TTC549 (cell line): Measurements from ENCODE around the gene TMSB15C.
"Not testable (repeated sequence)": the region's sequence is repeated elsewhere in the genome, so short reads cannot be mapped to it uniquely, and the experiment has no call there.

ENCODE experiments used
- FAIRE-seq: peaks from 2 replicates; lab custom pipeline; 2012; peaks lifted over from hg19 to GRCh38; lab: Jason Lieb, UNC

Gene TMSB15C

DNA sequence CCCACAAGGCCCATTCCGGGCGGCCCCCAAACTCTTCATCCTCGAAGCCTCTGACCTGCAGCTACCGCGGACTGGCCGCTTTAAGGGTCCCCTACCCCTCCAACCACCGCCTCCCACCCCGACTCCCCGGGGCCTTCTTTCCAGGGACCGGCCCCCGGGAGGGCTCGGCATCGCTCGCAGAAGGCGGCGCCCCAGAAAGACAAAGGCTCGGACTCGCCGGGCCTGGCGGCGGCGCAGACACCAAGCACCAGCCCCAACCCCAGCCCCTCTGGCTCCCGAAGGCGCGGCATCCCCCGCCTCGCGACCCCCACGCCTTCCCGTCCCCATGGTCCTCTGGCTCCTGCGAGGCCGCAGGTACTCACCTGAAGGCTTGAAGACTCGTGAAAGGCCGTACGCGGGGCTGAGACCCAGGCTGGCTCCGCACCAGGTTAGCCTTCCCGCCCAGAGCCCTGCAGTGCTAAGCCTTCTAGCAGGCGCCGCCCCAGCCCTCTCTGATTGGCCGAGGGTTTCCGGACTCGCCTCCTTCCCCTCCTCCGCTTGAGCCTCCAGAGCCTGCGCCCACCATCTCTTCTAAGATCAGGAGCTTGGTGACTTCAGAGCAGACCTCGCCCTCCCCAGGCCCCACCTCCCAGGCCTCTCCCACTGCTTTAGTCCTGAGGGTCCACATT, at the start of gene TMSB15C:
Gene TMSB15C (minus strand): TSS at position 459 of the 668 bp plus-strand sequence.
- not testable (repeated sequence) for FAIRE-seq

DNA sequence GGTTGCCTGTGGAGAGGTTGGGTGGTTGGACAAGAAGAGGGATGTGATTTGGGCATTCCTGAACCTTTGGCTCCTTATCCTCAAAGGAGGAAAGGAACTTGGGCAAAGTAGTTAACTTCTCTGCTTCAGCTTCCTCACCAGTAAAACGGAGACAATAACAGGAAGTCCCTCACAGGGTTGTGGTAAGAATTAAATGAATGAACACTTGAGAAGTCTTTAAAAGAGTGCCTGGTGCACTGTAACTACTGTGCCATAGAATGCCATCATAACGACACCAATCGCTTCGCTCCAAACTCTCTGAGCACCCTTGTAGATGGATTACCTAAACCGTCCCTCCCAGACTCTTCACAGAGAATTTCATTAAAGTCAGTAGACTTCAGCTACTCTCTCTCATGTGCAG, 46.8 kb upstream of the TMSB15C start:
- FAIRE-seq = no peak

DNA sequence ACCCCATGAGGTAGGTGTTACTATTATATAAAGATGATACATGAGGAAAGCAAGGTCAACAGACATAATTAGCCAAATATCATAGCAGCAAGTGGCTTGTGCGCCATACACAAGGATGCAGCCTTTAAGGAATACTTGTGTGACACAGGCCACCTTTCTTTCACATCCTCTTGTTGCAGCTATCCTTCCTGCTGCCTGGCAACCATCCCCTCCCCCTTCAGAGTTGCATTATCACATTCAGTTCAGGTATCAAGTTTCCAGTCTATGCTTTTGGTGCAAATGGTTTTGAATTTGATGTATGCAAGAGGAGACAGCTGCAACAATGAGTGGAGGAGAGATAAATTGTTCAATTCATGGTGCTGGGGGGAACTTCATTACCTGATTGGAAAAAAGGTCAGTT, 42.7 kb upstream of the TMSB15C start:
- FAIRE-seq = no peak

DNA sequence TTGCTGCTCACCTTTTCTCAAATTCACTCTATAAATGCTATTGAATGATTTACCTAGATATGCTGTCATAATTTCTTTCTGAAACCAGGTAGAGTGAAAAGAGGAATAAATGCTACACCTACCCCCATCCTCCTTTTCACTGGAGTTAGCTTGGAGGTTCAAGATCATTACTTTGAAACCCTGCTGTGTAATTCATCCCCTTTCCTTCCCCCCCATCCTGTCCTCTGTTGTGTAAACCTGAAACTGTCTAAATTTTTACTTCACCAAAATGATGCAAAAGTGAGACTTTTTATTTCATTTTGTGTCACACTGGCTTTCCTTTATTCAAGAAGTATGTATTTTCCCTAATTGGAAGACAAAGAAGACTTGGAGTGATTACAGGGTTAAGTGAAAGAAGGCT, 41.7 kb upstream of the TMSB15C start:
- no peak for FAIRE-seq

DNA sequence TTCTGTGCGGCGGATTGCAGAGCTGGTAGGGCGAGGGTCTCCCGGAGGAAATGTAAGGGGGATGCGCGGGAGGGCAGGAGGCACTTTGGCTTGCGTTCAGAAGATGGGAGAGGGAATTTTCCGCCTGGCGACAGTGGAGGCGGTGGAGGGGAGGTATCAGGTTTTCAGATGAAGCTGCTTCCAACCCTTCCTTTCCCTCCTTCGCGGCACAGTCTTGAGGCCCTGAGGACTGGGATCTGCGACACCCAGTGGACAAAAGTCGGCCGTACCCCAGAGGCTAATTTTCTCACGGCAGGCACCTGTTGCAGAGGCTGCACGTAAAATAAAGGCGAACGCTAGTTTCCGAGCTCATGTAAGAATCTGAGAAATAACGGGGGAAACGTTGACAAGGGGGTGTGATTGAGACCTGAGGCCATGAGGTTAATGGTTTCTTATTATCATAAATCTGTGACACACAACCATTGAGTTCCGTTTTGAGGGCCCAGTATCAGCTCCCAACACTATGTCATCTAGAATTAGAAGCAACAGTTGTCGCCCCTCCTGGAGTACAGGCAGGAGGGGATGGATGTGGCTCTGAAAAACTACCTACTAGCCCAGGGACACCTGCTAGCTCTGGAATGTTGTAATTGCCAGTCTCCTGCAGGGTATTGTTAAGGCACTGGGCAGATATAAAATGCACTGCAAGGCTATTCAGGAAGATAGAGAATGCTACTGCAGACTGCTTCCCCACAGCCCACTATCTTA, 37.4 kb upstream of the TMSB15C start:
- FAIRE-seq = no peak

DNA sequence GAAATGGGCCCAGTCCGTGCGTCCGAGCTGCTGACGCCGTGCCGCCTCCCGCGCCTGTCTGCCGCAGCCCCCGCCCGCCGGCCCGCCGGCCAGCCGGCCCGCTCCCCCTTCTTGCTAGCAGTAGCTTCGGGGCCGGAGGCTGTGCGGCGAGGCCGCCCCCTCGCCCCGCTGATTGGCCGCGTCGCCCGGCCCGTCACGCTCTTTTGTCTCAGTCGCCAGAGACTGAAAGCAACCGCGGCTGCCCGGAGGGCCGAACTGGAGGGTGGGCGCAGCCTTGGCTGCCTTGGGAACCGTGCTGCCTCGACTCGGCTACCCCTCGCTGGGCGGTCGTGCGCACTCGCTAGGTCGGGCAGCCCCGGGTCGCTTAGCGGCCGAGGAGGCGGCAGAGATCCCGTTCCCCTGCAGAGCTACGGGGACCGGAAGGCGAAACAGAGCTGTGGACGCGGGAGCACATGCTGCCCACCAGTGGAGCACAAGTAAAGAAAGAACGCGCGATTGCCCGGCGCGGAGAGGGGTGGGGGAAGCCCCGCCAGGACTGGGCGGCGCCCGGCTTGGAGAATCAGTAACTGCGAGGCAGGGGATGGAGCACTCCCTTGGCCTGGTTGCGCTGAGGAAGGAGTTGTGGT, 36.4 kb upstream of the TMSB15C start, which contains the start of gene ZCCHC18:
Gene ZCCHC18 (plus strand): TSS at position 198 of the 626 bp plus-strand sequence. CDS start 1,589 bp downstream, outside the sequence.
- no peak for FAIRE-seq

DNA sequence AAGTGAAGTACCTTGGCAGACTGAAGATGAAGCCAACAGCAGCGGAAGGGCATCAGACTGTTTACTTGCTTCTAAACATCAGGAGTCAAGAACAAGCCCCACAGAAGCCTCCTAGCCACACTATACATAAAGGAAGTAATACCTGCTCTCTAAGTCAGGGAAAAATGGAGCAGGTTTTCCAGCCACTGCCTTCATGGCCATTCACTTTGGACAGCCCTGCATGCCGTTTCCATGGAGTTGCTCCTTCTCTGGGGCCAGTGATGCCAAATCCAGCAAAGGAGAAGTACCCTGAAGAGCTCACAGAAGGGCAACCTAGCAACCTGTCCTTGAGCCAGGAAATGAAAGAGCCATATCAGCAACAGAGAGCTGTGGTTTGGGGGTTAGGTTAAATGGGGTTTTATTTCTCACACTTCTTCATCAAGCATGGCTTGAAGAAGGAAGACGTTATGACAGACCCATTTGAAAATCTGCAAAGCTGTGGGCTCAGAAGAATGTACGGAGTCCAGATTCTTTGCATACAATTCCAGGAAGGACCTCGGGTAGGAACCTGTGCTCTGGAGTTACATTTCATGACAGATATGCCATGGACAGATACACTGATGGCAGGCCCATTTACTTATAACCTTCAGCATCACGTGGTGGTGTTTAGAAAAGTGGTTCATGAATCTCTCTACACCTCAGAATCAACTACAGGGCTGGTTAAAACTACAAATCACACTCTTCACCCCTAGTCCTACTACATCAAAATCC, 34.6 kb upstream of the TMSB15C start:
- not testable (repeated sequence) for FAIRE-seq

DNA sequence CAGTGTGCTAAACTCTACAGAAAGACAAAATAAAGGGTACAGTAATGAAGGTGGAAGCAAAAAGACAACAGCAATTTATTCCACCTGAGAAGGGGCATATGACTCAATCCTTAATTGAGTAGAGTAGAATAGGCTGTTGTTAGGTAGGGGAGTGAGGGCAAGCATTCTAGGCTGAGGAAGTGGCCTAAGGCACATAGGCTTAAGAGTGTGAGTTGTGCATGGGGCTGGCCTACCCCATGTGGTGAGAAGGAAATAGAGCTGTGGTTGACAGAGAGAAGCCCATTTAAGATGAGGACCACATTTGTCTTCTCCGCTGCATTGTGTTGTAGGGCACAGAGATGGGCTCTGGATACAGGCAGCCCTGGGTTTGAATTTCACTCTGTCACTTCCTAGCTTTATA, 32.9 kb upstream of the TMSB15C start:
- FAIRE-seq = no peak

DNA sequence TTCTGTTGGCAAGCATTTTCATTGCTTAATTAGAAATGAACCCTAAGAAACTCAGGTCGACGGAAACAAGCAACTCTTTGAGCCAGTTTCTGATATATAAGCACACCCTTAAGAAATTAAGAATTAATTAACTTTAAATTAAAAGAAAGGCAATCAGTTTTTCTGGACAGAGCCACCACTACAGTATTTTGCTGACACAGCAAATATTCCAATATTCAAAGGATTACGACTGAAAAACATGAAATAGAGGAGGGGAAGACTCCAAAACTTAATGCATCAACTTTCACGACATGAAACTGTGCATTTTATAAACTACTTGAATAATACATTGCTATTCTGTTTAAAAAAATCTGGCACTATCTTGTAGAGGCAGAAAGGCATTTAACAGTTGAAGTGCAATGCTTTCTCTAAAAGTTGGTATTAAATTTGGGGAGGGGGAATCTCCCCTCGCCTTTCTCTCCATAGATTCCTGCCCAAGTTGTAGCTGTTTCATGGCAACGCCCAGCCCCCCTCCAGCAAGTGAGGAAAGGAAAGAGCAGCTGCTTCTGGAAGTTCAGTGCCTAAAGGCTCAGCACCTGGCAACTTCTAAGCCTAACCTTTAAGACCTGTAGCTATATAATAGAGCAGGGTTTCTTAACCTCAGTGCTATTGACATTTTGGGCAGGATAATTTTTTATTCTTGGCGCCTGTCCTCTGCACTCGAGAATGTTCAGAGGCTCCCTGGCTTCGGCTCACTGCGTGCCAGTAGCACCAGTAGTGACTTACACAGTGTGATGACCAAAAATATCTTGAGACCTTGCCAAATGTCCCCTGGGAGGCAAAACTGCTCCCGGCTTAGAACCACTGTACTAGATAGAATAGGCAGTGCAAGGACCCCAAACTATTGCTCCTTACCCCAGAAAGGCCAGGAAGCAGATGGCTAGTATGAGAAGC, 29.6 kb upstream of the TMSB15C start:
- FAIRE-seq = no peak

DNA sequence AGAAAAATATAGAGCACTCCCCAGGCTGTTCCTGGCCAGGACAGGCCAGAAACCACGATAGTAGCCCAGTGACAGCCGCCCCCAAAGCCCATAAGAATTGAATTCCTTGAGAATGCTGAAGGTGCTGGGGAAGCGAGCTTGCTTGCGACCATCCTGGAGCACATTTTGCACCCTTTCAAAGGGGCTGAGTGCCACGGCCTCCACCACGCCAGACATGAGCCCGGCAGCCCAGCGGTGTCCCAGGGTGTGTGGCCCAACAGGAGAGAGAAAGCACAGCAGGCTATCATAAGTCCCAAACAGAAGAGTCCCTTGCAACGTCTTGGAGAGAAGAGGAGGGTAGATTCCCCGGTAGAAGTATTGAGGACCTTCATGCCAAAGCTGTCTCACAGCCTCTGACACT, 28.6 kb upstream of the TMSB15C start:
- FAIRE-seq = no peak

DNA sequence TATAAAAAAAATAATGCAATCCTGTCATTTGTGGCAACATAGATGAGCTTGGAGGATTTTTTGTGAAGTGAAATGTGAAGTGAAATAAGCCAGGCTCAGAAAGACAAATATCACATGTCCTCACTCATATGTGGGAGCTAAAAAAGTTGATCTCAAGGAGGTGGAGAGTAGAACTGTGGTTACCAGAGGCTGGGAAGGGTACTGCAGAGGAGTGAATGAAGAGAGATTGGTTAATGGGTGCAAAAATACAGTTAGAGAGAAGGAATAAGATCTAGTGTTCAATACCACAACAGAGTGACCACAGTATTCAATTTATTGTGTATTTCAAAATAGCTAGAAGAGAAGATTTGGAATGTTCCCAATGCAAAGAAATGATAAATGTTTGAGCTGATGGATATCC, 22.9 kb upstream of the TMSB15C start:
- FAIRE-seq = no peak

DNA sequence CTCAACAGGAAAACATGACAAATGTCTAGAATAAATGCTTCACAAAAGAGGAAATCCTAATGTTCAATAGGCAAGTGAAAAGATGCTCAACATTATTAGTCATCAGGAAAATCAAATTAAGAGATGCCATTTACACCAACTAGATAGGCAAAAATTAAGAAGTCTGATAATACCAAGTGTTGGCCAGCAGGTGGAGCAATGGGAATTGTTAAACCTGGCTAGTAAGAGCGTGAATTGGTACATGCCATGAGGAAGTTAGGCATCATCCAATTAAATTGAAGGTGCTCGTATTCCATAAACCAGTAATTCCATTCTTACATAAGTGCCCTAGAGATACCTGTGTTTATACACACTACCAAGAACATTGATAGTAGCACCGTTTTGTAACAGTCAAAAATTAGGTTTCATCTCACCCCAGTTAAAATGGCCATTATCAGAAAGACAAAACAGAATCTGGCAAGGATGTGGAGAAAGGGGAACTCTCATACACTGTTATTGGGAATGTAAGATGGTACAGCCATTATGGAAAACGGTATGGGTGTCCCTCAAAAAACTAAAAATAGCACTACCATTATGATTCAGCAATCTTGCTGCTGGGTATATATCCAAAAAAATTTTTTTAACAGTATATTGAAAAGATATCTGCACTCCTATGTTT, 22.2 kb upstream of the TMSB15C start:
- FAIRE-seq = peak; percentile 90

DNA sequence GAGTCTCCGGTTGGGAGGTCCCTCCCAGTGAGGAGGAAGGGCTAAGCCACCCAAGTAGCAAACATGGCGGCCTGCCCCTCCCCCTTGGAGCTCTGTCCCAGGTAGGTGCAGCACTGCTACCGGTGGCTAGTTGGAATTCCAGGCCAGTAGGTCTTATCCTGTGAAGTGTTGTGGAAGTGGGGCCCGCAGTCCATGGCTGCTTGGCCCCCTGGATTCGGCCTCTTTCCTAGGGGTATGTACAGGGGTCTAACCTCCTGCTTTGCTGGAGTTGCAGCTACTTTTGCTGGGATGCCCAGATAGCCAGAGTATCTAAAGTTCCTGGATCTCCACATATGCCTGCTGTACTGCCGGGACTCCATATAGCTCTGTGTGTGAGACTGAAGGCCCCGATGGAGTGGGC, 9.9 kb upstream of the TMSB15C start:
- FAIRE-seq = no peak

DNA sequence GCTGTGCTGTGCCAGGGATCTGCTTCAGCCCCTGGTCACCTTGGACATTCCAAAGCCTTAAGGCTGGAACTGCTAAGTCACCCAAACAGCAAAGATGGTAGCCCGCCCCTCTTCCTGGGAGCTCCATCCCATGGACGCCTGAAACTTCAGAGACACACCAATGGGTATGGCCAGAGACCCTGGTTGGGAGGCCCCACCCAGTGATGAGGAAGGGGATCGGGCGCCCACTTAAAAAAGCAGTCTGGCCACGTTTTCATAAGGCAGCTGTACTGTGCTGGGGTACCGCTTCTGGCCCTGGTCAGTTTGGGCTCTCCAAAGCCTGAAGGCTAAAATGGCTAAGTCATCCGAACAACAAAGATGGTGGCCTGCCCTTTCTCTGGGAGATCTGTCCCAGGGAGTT, 9.4 kb upstream of the TMSB15C start:
- FAIRE-seq = no peak

DNA sequence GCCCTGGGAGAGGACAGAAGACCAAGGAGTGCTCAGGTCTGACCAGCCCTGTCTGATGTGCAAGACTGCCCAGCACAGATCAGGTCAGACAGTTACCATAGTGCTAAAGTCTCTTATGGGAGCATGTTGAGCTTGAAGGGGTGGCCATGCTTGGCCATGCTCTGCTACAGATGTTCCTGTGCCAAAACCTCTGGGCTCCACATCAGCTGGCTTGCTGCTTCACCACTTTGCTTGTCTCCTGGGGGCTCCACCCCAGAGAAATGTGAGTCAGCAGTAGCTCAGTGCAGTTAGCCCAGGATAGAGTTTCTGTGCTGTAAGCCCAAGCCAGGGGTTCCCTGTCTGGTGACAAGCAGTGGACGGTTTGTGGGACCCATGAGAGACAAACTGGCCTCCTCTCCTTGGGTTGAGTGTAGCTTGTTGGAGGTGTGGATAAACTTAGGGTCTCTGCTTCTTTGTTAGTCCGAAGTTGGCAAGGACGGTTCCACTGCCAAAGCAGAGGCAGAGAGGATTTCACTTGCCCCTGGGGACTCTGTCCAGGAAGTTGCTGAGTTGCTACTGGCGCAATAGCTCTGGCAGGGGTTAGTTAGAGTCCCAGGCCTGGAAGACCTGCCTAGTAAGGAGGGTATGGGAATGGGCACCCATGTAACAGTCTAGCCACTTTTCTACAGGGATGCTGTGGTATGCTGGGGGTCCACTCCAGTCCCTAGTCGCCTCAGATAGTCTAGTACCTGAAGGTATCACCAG, 8.7 kb upstream of the TMSB15C start:
- no peak for FAIRE-seq

DNA sequence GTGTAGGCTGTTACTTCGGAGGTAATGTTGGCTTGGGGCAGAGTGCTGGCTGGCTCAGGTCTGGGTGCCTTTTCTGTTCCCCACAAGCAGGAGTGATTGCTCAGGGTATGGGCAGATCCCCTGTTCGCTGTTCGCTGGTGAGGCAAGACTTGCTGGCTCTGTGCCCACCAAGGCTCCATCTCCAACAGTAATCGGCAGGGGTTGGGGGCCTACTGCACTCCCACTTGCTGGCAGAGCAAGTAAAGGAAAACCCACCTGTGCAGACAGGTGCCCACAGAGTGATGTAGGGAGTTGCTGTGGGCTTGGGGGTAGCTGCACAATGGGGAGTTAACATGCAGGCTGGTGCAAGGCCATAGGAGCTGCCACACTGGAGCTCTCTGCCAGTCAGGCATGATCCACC, 8.0 kb upstream of the TMSB15C start:
- FAIRE-seq = no peak

DNA sequence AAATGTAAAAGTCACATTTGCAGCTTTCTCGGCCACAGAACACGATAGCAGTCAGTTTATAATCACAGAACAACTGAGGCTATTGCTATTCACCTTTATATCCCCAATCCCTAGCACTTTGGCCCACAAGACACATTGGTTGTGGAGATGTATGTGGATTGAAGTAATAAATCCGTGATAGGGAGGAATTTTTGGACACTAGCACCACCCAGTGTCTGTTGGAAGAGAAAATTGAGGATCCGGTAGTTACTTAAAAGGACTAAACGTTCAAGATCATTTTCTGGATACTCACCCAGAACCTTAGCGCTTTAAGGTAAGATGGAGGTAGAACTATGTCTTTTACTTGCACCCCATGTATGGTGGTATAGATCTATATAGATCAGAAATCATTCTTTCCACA, 1.8 kb upstream of the TMSB15C start:
- FAIRE-seq = not testable (repeated sequence)

DNA sequence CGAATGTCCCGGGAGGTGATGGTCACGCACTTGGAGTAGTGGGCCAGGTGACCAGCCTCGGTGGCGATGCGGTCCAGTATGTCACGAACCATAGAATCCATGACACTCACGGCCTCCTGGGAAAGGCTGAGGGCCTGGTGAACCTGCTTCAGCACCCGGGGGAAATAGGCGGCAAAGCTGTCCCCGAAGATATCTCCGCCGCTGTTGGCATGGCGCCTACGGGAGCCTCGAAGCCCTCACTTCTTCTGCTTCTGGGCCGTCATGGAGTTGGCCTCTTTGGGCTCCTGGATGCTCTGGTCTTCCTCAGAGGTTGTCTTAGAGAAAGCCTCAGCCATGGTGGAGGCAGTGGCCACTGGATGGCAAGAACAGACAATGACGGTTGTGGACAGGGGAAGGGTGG, 13.4 kb downstream of the TMSB15C start:
- FAIRE-seq = not testable (repeated sequence)

DNA sequence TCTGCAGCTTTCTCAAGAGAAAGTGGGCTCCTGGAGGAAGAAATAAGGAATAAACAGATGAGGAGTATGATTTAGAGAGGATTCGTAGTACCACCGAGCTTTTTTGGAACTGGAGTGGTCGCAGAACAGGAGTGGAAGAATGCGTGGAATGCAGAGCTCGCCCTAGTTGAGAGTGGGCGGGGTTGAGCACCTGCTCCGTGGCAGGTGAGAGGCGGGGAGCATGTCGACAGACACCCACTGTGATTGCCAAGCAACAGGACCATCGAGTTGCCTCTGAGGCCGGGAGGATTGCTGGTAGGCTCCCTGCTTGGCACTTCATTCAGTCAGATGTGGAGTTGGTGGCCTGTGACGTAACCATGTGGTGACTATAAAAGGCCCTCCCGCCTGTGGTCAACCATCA, 21.1 kb downstream of the TMSB15C start:
- FAIRE-seq = not testable (repeated sequence)

DNA sequence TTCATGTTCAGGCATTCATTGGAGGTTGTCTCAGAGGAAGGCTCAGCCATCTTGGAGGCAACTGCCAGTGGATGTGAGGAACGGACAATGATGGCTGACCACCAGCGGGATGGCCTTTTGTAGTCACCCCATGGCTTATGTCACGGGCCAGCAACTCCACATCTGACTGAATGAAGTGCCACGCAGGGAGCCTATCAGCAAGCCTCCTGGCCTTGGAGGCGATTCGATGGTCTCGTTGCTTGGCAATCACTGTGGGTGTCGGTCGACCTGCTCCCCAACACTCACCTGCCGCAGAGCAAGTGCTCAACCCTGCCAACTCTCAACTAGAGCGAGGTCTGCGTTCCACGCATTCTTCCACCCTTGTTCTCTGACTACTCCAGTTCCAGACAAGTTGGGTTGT, 28.9 kb downstream of the TMSB15C start:
- no peak for FAIRE-seq
